ENCODE measurements around the gene MSX2. TPM values are rescaled to one million over a fixed set of nuclear protein-coding genes. Genes with fewer than 3 reads are reported as not detected.

The MSX2 gene
- total and polyA plus RNA-seq, 2 donors from 2014 or later: 0.37 to 0.79 TPM

DNA sequence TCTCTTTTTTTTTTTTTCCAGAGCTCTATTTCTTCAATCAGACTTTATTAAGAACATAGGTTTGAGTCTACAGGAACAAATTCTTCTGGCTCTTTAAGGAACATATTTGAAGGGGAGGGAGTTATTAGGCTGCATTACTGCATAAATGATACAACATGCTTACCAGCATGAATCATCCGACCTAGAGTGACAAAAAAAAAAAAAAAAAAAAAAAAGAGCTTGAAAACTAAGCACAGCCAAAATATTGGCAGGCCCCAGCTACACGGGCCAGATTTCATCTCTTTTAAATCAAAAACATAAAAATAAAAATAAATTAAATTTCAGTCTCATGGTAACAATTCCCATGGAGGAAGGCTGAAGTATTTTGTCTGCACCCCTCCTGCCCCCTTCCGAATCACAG is 26.3 kb downstream of the MSX2 start:
- H3K27me3 ChIP-seq (ENCODE audit: control insufficient read depth, insufficient read depth, low read length): peaks cover 18% of the 10 kb centered on the region
- H3K27ac ChIP-seq (ENCODE audit: low read depth in 2 of 2, low read length in 2 of 2): no peak overlapping the region
- H3K4me3 ChIP-seq (ENCODE audit: low read length in 3 of 3): peak overlapping the region in 1 of 3 donors; percentile 1
- no peaks in the 10 kb centered on the region for H3K4me1 ChIP-seq (ENCODE audit: control insufficient read depth in 2 of 3, insufficient read depth in 2 of 3, low read depth in 1 of 3, low read length in 3 of 3)
- no peak overlapping the region for H3K9ac ChIP-seq (ENCODE audit: low read length in 3 of 3)
- H3K36me3 ChIP-seq (ENCODE audit: control insufficient read depth in 2 of 3, insufficient read depth in 3 of 3, low read length in 3 of 3): no peaks in the 10 kb centered on the region
- TF ChIP-seq, protein P1, sequence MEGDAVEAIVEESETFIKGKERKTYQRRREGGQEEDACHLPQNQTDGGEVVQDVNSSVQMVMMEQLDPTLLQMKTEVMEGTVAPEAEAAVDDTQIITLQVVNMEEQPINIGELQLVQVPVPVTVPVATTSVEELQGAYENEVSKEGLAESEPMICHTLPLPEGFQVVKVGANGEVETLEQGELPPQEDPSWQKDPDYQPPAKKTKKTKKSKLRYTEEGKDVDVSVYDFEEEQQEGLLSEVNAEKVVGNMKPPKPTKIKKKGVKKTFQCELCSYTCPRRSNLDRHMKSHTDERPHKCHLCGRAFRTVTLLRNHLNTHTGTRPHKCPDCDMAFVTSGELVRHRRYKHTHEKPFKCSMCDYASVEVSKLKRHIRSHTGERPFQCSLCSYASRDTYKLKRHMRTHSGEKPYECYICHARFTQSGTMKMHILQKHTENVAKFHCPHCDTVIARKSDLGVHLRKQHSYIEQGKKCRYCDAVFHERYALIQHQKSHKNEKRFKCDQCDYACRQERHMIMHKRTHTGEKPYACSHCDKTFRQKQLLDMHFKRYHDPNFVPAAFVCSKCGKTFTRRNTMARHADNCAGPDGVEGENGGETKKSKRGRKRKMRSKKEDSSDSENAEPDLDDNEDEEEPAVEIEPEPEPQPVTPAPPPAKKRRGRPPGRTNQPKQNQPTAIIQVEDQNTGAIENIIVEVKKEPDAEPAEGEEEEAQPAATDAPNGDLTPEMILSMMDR (IDR thresholded peaks at IDR 0.05; ENCODE audit: borderline replicate concordance, extremely low read depth, insufficient read depth): no peak
- no peak for FAIRE-seq
- intact Hi-C loops (cut with DNase I): no loop called here
- H3K9me3 ChIP-seq (ENCODE audit: control insufficient read depth in 2 of 3, insufficient read depth in 1 of 3, low read length in 3 of 3): no peaks in the 10 kb centered on the region
- no peak for DNase-seq

DNA sequence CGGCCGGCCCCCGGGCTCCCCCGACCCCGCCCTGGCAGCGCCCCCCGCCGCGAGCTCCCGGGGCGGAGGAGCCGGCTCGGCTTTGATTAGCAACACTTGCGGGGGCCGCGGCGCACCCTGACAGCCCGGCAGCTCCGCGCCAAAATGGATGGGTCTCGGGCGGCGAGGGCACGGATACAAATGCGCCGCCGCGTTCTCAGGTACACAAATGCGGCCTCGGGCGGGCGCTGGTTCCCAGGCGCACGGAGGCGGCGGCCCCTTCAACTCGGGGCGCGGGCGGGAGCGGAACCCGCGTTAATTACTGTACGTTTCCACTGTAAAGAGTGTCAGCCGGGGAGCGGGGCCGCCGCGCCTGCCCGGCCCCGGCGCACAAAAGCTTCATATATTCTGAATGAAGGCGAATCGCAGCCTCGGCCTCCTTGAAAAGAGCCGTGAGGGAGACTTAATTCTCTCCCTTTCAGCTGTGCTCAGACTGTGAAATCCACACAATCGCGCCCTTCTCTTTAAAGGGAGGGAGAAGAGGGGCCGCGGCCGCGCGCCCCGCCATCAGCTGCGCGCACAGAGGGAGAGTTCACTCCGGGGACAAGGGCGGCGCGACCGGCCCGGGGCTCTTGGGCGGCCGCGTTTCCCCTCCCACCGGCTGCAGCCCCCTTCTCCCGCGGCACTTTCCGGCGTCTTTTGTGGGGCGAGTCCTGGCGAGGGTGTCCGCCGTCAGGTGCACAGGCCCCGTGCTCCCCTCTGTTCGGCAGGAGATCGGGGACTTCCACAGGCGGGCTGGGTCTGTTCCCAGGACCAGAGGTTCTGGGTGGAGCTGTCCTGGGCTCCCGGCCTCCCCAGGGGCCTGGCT is 27.0 kb downstream of the MSX2 start:
- DNase-seq (peak; percentile 62 to 74 (median 66)), FAIRE-seq (no peak)
- H3K4me1 ChIP-seq (ENCODE audit: control insufficient read depth in 2 of 3, insufficient read depth in 2 of 3, low read depth in 1 of 3, low read length in 3 of 3): no peaks in the 10 kb centered on the region
- no peaks in the 10 kb centered on the region for H3K36me3 ChIP-seq (ENCODE audit: control insufficient read depth in 2 of 3, insufficient read depth in 3 of 3, low read length in 3 of 3)
- no peaks in the 10 kb centered on the region for H3K9me3 ChIP-seq (ENCODE audit: control insufficient read depth in 2 of 3, insufficient read depth in 1 of 3, low read length in 3 of 3)
- H3K27me3 ChIP-seq (ENCODE audit: control insufficient read depth, insufficient read depth, low read length): peaks cover 18% of the 10 kb centered on the region
- no peak overlapping the region for H3K27ac ChIP-seq (ENCODE audit: low read depth in 2 of 2, low read length in 2 of 2)
- intact Hi-C loops (cut with DNase I): no loop called here
- no peak overlapping the region for H3K9ac ChIP-seq (ENCODE audit: low read length in 3 of 3)
- peak overlapping the region in 1 of 3 donors; percentile 4 for H3K4me3 ChIP-seq (ENCODE audit: low read length in 3 of 3)
- TF ChIP-seq, protein P1 (IDR thresholded peaks at IDR 0.05; ENCODE audit: borderline replicate concordance, extremely low read depth, insufficient read depth): no peak

DNA sequence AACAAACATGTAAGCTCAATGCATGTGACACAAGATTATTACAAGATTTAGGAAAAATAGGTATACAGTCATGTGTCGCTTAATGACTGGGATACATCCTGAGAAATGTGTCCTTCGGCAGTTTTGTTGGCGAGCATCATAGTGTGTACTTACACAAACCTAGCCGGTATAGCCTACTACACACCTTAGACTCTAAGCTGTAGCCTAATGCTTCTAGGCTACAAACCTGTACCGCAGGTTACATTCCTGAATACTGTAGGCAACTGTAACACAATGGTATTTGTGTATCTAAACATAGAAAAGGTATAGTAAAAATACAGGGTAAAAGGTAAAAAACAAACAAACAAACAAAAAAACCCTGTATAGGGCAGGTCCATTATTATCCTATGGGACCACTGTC is 27.7 kb downstream of the MSX2 start:
- TF ChIP-seq, protein P1 (IDR thresholded peaks at IDR 0.05; ENCODE audit: borderline replicate concordance, extremely low read depth, insufficient read depth): no peak
- peaks cover 18% of the 10 kb centered on the region for H3K27me3 ChIP-seq (ENCODE audit: control insufficient read depth, insufficient read depth, low read length)

More for the DNA sequence above, 27.7 kb downstream of the MSX2 start:
- H3K4me1 ChIP-seq (ENCODE audit: control insufficient read depth in 2 of 3, insufficient read depth in 2 of 3, low read depth in 1 of 3, low read length in 3 of 3): no peaks in the 10 kb centered on the region
- no peak overlapping the region for H3K9ac ChIP-seq (ENCODE audit: low read length in 3 of 3)
- DNase-seq (no peak), FAIRE-seq (no peak)
- H3K36me3 ChIP-seq (ENCODE audit: control insufficient read depth in 2 of 3, insufficient read depth in 3 of 3, low read length in 3 of 3): no peaks in the 10 kb centered on the region
- H3K9me3 ChIP-seq (ENCODE audit: control insufficient read depth in 2 of 3, insufficient read depth in 1 of 3, low read length in 3 of 3): no peaks in the 10 kb centered on the region
- H3K27ac ChIP-seq (ENCODE audit: low read depth in 2 of 2, low read length in 2 of 2): no peak overlapping the region
- intact Hi-C loops (cut with DNase I): no loop called here
- no peak overlapping the region for H3K4me3 ChIP-seq (ENCODE audit: low read length in 3 of 3)
